H9 (cell line): ENCODE measurements around the gene ACACB. TPM values are rescaled to one million over a fixed set of nuclear protein-coding genes. Genes with fewer than 3 reads are reported as not detected.

Source experiments
- DNase-seq: peaks from one replicate; pipeline ENCODE4 v3.0.0-alpha.2; 2017
- H2AFZ ChIP-seq: one replicate; pipeline ENCODE4 v1.6.1; 2013; ENCODE audit warnings: mild to moderate bottlenecking, low read length, control low read depth, moderate library complexity
- H2AK5ac ChIP-seq: 2 replicates; pipeline ENCODE4 v1.6.1; 2013; ENCODE audit warnings: low read length, control low read depth, mixed read lengths; ENCODE audit not compliant: insufficient read length
- H2BK120ac ChIP-seq: one replicate; pipeline ENCODE4 v1.6.1; 2013; ENCODE audit warnings: low read depth, mild to moderate bottlenecking, low read length, control low read depth, inconsistent platforms; ENCODE audit not compliant: poor library complexity, severe bottlenecking
- H2BK12ac ChIP-seq: 2 replicates; pipeline ENCODE4 v1.6.1; 2013; ENCODE audit warnings: low read length, control low read depth, mixed read lengths, low read depth; ENCODE audit not compliant: insufficient read length
- H2BK15ac ChIP-seq: 2 replicates; pipeline ENCODE4 v1.6.1; 2013; ENCODE audit warnings: low read depth, low read length, control low read depth
- H2BK20ac ChIP-seq: one replicate; pipeline ENCODE4 v1.6.1; 2013; ENCODE audit warnings: low read depth, mild to moderate bottlenecking, low read length, control low read depth, inconsistent platforms; ENCODE audit not compliant: poor library complexity, severe bottlenecking
- H2BK5ac ChIP-seq: 2 replicates; pipeline ENCODE4 v1.6.1; 2013; ENCODE audit warnings: low read length, control low read depth, mixed read lengths; ENCODE audit not compliant: insufficient read length
- H3K14ac ChIP-seq: 2 replicates; pipeline ENCODE4 v1.6.1; 2013; ENCODE audit warnings: low read length, control low read depth; ENCODE audit not compliant: insufficient read depth
- H3K18ac ChIP-seq: 2 replicates; pipeline ENCODE4 v1.6.1; 2013; ENCODE audit warnings: low read depth, mild to moderate bottlenecking, mixed read lengths, low read length, control low read depth; ENCODE audit not compliant: insufficient read length
- H3K23ac ChIP-seq: 2 replicates; pipeline ENCODE4 v1.6.1; 2013; ENCODE audit warnings: low read length, control low read depth, mixed read lengths, low read depth; ENCODE audit not compliant: insufficient read length
- H3K23me2 ChIP-seq: 2 replicates; pipeline ENCODE4 v1.6.1; 2013; ENCODE audit warnings: low read depth, mild to moderate bottlenecking, mixed read lengths, low read length, control low read depth; ENCODE audit not compliant: insufficient read length, poor library complexity, severe bottlenecking
- H3K27ac ChIP-seq: 2 replicates; pipeline ENCODE4 v1.5.1; 2013; ENCODE audit warnings: low read length, control low read depth, mixed read lengths, low read depth; ENCODE audit not compliant: insufficient read length
- H3K27me3 ChIP-seq: 2 replicates; pipeline ENCODE4 v1.6.1; 2013; ENCODE audit warnings: low read length, control low read depth, inconsistent platforms; ENCODE audit not compliant: insufficient read depth
- H3K4ac ChIP-seq: 2 replicates; pipeline ENCODE4 v1.6.1; 2013; ENCODE audit warnings: low read depth, mild to moderate bottlenecking, control low read depth, inconsistent platforms, low read length, moderate library complexity
- H3K4me1 ChIP-seq: 2 replicates; pipeline ENCODE4 v1.6.1; 2013; ENCODE audit warnings: low read length, control low read depth, inconsistent platforms; ENCODE audit not compliant: insufficient read depth
- H3K4me2 ChIP-seq: 2 replicates; pipeline ENCODE4 v1.6.1; 2013; ENCODE audit warnings: low read length, control low read depth, mixed read lengths; ENCODE audit not compliant: insufficient read length, insufficient read depth
- H3K56ac ChIP-seq: 2 replicates; pipeline ENCODE4 v1.6.1; 2013; ENCODE audit warnings: low read depth, mild to moderate bottlenecking, mixed read lengths, low read length, control low read depth; ENCODE audit not compliant: insufficient read length
- H3K79me1 ChIP-seq: 2 replicates; pipeline ENCODE4 v1.6.1; 2013; ENCODE audit warnings: low read depth, mild to moderate bottlenecking, moderate library complexity, low read length, control low read depth, inconsistent platforms; ENCODE audit not compliant: insufficient read depth, poor library complexity, severe bottlenecking
- H3K79me2 ChIP-seq: 2 replicates; pipeline ENCODE4 v1.6.1; 2013; ENCODE audit warnings: low read length, control low read depth, inconsistent platforms; ENCODE audit not compliant: insufficient read depth
- H3K9ac ChIP-seq: 2 replicates; pipeline ENCODE4 v1.6.1; 2013; ENCODE audit warnings: low read length, control low read depth, mixed read lengths; ENCODE audit not compliant: insufficient read length; ENCODE audit errors: extremely low read depth
- H3K9me3 ChIP-seq: one replicate; pipeline ENCODE4 v1.6.1; 2013; ENCODE audit warnings: low read depth, low read length, inconsistent platforms; ENCODE audit not compliant: control insufficient read depth
- H3T11ph ChIP-seq: one replicate; pipeline ENCODE4 v1.6.1; 2013; ENCODE audit warnings: mild to moderate bottlenecking, low read length, control low read depth, inconsistent platforms
- H4K20me1 ChIP-seq: one replicate; pipeline ENCODE4 v1.6.1; 2013; ENCODE audit not compliant: control insufficient read depth, insufficient read length, insufficient read depth
- H4K5ac ChIP-seq: 2 replicates; pipeline ENCODE4 v1.6.1; 2013; ENCODE audit warnings: low read depth, mild to moderate bottlenecking, mixed read lengths, low read length, control low read depth; ENCODE audit not compliant: insufficient read length
- H4K8ac ChIP-seq: replicated peaks from 2 replicates; pipeline ENCODE4 v1.6.1; 2013; ENCODE audit warnings: low read length, control low read depth, mixed read lengths, low read depth; ENCODE audit not compliant: insufficient read length
- H4K91ac ChIP-seq: 2 replicates; pipeline ENCODE4 v1.6.1; 2013; ENCODE audit warnings: low read depth, mild to moderate bottlenecking, moderate library complexity, mixed read lengths, low read length, control low read depth; ENCODE audit not compliant: insufficient read length
- H3K27ac Mint-ChIP-seq, 3 experiments: 2 replicates in 2 of 3; 3 replicates in 1 of 3; pipeline ENCODE4 v1.8.0; 2020 to 2021; ENCODE audit warnings: mixed read lengths in 3 of 3, mild to moderate bottlenecking in 1 of 3, moderate library complexity in 1 of 3
- H3K27me3 Mint-ChIP-seq: 2 replicates; pipeline ENCODE4 v1.8.0; 2021; ENCODE audit warnings: low read depth, mild to moderate bottlenecking, moderate library complexity, mixed read lengths
- H3K36me3 Mint-ChIP-seq, 3 experiments: 2 replicates in 2 of 3; 3 replicates in 1 of 3; pipeline ENCODE4 v1.8.0; 2020 to 2021; ENCODE audit warnings: low read depth in 3 of 3, mixed read lengths in 3 of 3; ENCODE audit not compliant: insufficient read depth in 1 of 3
- H3K4me1 Mint-ChIP-seq, 2 experiments: 2 replicates each; pipeline ENCODE4 v1.8.0; 2020; ENCODE audit warnings: mixed read lengths in 2 of 2
- H3K4me3 Mint-ChIP-seq, 2 experiments: 2 replicates in 1 of 2; 3 replicates in 1 of 2; pipeline ENCODE4 v1.8.0; 2020 to 2021; ENCODE audit warnings: mild to moderate bottlenecking in 2 of 2, mixed read lengths in 2 of 2, moderate library complexity in 1 of 2
- H3K9me3 Mint-ChIP-seq, 2 experiments: 2 replicates in 1 of 2; 3 replicates in 1 of 2; pipeline ENCODE4 v1.8.0; 2020; ENCODE audit warnings: mild to moderate bottlenecking in 2 of 2, mixed read lengths in 2 of 2, moderate library complexity in 1 of 2
- WGBS: extraction: QIAGEN DNeasy Blood & Tissue Kit; methylation state at CpG from one replicate; pipeline ENCODE4 v1.1.7; 2013; ENCODE audit warnings: missing lambda C conversion rate, low lambda C conversion rate, mixed read lengths; ENCODE audit not compliant: insufficient read length; ENCODE audit errors: extremely low coverage; 5-methylcytosine and 5-hydroxymethylcytosine counted together
- total RNA-seq: library from RNA; stranded (reverse); gene quantifications from 2 replicates; pipeline ENCODE4 v1.2.1, GENCODE V29; 2021
- TF ChIP-seq, protein P1 (sequence below): fragments of 200-600 bp; sonication (generic); conservative IDR thresholded peaks from 3 replicates; pipeline ENCODE4 v1.8.0; 2021; ENCODE audit warnings: antibody characterized with exemption, mild to moderate bottlenecking

ACACB gene
- total RNA-seq, 1 experiment from 2014 or later: 14.2 TPM

DNA sequence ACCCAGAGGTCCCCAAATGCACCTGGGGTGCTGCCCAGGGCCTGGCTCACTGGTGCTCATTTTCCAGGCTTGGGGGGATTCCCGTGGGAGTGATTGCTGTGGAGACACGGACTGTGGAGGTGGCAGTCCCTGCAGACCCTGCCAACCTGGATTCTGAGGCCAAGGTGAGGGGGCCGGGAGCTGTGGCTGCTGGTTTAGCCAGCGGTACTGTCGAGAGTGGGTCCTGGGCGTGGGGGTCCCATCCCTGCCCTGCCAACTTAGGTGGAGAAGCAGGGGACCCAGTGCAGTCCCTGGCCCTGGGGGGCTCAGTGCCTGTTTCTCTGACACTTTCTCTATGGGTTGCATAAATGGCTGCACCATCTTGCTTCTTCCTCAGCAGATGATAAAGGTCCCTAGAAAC, 141.8 kb downstream of the ACACB start:
- no peak for DNase-seq
- H2AK5ac ChIP-seq: no peak overlapping the region
- no peak overlapping the region for H2BK15ac ChIP-seq
- peaks cover 5 to 7% of the 10 kb centered on the region in 2 experiments; a peak in 3 of 5 replicates for H3K9me3 Mint-ChIP-seq
- H4K91ac ChIP-seq: no peak overlapping the region
- no peak overlapping the region for H4K5ac ChIP-seq
- H3K23me2 ChIP-seq: no peaks in the 10 kb centered on the region
- TF ChIP-seq, protein P1, sequence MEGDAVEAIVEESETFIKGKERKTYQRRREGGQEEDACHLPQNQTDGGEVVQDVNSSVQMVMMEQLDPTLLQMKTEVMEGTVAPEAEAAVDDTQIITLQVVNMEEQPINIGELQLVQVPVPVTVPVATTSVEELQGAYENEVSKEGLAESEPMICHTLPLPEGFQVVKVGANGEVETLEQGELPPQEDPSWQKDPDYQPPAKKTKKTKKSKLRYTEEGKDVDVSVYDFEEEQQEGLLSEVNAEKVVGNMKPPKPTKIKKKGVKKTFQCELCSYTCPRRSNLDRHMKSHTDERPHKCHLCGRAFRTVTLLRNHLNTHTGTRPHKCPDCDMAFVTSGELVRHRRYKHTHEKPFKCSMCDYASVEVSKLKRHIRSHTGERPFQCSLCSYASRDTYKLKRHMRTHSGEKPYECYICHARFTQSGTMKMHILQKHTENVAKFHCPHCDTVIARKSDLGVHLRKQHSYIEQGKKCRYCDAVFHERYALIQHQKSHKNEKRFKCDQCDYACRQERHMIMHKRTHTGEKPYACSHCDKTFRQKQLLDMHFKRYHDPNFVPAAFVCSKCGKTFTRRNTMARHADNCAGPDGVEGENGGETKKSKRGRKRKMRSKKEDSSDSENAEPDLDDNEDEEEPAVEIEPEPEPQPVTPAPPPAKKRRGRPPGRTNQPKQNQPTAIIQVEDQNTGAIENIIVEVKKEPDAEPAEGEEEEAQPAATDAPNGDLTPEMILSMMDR: no peak
- H3K9me3 ChIP-seq: no peaks in the 10 kb centered on the region
- no peak overlapping the region for H3K27ac Mint-ChIP-seq
- no peaks in the 10 kb centered on the region for H3K79me2 ChIP-seq
- WGBS: no CpG with 5 or more reads among the region's 6 CpGs
- H2BK20ac ChIP-seq: no peak overlapping the region
- H3K9ac ChIP-seq: no peak overlapping the region
- no peak overlapping the region for H3K4me3 Mint-ChIP-seq
- no peak overlapping the region for H2BK12ac ChIP-seq
- no peaks in the 10 kb centered on the region for H3K27me3 ChIP-seq
- H3K4me1 Mint-ChIP-seq: peaks cover 7 to 8% of the 10 kb centered on the region in 2 experiments
- no peak overlapping the region for H2BK120ac ChIP-seq
- H2BK5ac ChIP-seq: no peak overlapping the region
- H4K8ac ChIP-seq: no peak overlapping the region
- no peak overlapping the region for H3K27ac ChIP-seq
- H3K23ac ChIP-seq: no peak overlapping the region
- no peak overlapping the region for H2AFZ ChIP-seq
- H3K79me1 ChIP-seq: no peaks in the 10 kb centered on the region
- no peaks in the 10 kb centered on the region; the same call in 1 of the 2 replicates for H3K4me1 ChIP-seq
- no peak overlapping the region for H3K18ac ChIP-seq
- H3K27me3 Mint-ChIP-seq: no peaks in the 10 kb centered on the region
- no peak overlapping the region for H3K14ac ChIP-seq
- H3K56ac ChIP-seq: no peak overlapping the region
- no peaks in the 10 kb centered on the region for H4K20me1 ChIP-seq
- no peak overlapping the region for H3K4me2 ChIP-seq
- no peak overlapping the region for H3T11ph ChIP-seq
- H3K36me3 Mint-ChIP-seq: peaks cover 3 to 16% (median 15%) of the 10 kb centered on the region in 3 experiments; a peak in 6 of 7 replicates
- no peak overlapping the region for H3K4ac ChIP-seq
